HepG2 (cell line): Measurements from ENCODE around the gene KRTAP10-8. TPM values are rescaled to one million over a fixed set of nuclear protein-coding genes. Genes with fewer than 3 reads are reported as not detected.

ENCODE experiments used
- MED13 ChIP-seq: sonication (generic); formaldehyde crosslinking; IDR thresholded peaks from 2 replicates; pipeline ENCODE4 v1.5.0; 2020; ENCODE audit warnings: missing genetic modification reagents
- U2AF1 ChIP-seq: fragments of 200-400 bp; formaldehyde crosslinking; optimal IDR thresholded peaks from 2 replicates; pipeline ENCODE3; 2017; ENCODE audit warnings: mild to moderate bottlenecking, low read depth, low read length
- ZNF138 ChIP-seq: sonication (generic); formaldehyde crosslinking; IDR thresholded peaks from 2 replicates; pipeline ENCODE4 v1.5.0; 2020; ENCODE audit warnings: mild to moderate bottlenecking, low read depth, missing genetic modification reagents
- ZNF839 ChIP-seq: sonication (generic); formaldehyde crosslinking; IDR thresholded peaks from 2 replicates; pipeline ENCODE4 v1.4.0; 2020; ENCODE audit warnings: missing genetic modification reagents, mild to moderate bottlenecking, borderline replicate concordance
- polyA plus RNA-seq, 8 experiments: library from polyadenylated mRNA; depleted of rRNA in 3 of 8; stranded (reverse) in 7 of 8; unstranded in 1 of 8; fragments of >200 nt; fragmentation: Illumina TruSeq in 4 of 8; extraction: Trizol in 4 of 8; gene quantifications; 2 replicates each; pipeline versions ENCODE4 v1.2.1 to v1.2.3, GENCODE V29; 2011 to 2016; ENCODE audit warnings: low read depth in 4 of 8, missing spikeins in 1 of 8, mixed read lengths in 1 of 8; ENCODE audit not compliant: insufficient read depth in 1 of 8
- total RNA-seq, 5 experiments: library from RNA; depleted of rRNA; stranded (reverse); fragments of >200 nt; fragmentation: Illumina TruSeq; extraction: Trizol; gene quantifications; 2 replicates each; pipeline ENCODE4 v1.2.3, GENCODE V29; 2016; ENCODE audit warnings: low read depth in 1 of 5
- TF ChIP-seq, protein P1 (sequence below): IDR thresholded peaks from 2 replicates; pipeline ENCODE4 v1.6.1; 2016; ENCODE audit warnings: low read depth, missing genetic modification reagents, missing compliant biosample characterization
- TF ChIP-seq, protein P2 (sequence below): IDR thresholded peaks from 2 replicates; pipeline ENCODE4 v1.6.1; 2016; ENCODE audit warnings: missing biosample characterization, missing genetic modification reagents, low read depth

KRTAP10-8 gene
- total and polyA plus RNA-seq, 2 of the 13 experiments (the other 11 are each of a cell fraction or from before 2014, with no cell fraction given), result not detected

DNA sequence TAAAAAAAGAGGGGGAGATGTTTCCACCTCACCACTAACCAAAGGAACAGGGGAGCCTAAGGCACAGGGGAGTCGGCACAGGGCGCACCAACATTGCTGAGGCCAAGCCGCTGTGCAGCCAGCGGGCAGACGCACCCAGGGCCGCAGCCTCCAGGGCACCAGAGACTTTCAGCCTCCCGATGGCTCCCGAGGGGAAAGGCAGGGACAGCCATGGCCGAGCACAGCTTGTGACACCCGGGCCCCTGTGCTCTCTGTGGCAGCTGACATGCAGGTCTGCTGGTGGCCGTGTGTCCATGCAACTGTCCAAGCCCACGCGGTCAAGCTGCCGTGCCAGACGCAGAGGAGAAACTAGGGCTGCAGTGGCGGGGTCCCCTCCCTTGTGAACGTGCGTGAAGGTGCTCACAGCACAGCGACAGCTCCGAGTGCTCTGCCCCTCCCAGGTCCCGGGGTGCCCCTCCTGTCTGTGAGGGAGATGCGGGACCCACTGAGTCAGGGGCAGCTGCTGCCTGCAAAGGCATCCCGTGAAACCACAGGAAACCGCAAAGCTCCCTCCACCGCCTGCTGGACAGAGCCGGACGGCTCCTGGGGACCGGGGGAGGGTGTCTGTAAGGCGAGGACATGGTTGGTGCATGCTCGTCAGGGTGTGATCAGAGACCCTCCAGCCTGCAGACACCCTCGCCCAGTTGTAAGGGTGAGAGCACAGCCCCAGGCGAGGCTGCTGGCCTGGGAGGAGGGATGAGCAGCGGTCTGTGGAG is 36.9 kb downstream of the KRTAP10-8 start (continued):
- TF ChIP-seq, protein P1, sequence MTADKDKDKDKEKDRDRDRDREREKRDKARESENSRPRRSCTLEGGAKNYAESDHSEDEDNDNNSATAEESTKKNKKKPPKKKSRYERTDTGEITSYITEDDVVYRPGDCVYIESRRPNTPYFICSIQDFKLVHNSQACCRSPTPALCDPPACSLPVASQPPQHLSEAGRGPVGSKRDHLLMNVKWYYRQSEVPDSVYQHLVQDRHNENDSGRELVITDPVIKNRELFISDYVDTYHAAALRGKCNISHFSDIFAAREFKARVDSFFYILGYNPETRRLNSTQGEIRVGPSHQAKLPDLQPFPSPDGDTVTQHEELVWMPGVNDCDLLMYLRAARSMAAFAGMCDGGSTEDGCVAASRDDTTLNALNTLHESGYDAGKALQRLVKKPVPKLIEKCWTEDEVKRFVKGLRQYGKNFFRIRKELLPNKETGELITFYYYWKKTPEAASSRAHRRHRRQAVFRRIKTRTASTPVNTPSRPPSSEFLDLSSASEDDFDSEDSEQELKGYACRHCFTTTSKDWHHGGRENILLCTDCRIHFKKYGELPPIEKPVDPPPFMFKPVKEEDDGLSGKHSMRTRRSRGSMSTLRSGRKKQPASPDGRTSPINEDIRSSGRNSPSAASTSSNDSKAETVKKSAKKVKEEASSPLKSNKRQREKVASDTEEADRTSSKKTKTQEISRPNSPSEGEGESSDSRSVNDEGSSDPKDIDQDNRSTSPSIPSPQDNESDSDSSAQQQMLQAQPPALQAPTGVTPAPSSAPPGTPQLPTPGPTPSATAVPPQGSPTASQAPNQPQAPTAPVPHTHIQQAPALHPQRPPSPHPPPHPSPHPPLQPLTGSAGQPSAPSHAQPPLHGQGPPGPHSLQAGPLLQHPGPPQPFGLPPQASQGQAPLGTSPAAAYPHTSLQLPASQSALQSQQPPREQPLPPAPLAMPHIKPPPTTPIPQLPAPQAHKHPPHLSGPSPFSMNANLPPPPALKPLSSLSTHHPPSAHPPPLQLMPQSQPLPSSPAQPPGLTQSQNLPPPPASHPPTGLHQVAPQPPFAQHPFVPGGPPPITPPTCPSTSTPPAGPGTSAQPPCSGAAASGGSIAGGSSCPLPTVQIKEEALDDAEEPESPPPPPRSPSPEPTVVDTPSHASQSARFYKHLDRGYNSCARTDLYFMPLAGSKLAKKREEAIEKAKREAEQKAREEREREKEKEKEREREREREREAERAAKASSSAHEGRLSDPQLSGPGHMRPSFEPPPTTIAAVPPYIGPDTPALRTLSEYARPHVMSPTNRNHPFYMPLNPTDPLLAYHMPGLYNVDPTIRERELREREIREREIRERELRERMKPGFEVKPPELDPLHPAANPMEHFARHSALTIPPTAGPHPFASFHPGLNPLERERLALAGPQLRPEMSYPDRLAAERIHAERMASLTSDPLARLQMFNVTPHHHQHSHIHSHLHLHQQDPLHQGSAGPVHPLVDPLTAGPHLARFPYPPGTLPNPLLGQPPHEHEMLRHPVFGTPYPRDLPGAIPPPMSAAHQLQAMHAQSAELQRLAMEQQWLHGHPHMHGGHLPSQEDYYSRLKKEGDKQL (CRISPR knock-in tag), result no peak
- TF ChIP-seq, protein P2, sequence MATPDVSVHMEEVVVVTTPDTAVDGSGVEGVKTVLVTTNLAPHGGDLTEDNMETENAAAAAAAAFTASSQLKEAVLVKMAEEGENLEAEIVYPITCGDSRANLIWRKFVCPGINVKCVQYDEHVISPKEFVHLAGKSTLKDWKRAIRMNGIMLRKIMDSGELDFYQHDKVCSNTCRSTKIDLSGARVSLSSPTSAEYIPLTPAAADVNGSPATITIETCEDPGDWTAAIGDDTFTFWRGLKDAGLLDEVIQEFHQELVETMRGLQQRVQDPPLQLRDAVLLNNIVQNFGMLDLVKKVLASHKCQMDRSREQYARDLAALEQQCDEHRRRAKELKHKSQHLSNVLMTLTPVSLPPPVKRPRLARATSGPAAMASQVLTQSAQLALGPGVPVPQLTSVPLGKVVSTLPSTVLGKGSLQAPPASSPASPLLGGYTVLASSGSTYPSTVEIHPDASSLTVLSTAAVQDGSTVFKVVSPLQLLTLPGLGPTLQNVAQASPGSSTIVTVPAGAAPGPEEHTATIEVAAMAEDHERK (CRISPR knock-in tag), result no peak
- no peak for TF ChIP-seq ZNF138 (CRISPR knock-in tag)
- no peak for TF ChIP-seq ZNF839
- TF ChIP-seq MED13 (CRISPR knock-in tag), result no peak
- TF ChIP-seq U2AF1, result no peak
